HT-29 (cell line): ENCODE measurements around the gene DIPK2B. TPM values are rescaled to one million over a fixed set of nuclear protein-coding genes. Genes with fewer than 3 reads are reported as not detected.

Source experiments
- DNase-seq: peaks from one replicate; pipeline ENCODE4 v3.0.0-alpha.2; 2015; ENCODE audit warnings: low spot score
- total RNA-seq: library from RNA; depleted of rRNA; stranded (reverse); fragments of >200 nt; shearing (Covaris generic); gene quantifications from 2 replicates; pipeline ENCODE4 v1.2.3, GENCODE V29; 2014

The DIPK2B gene
- total RNA-seq, 1 experiment from 2014 or later = not detected

DNA sequence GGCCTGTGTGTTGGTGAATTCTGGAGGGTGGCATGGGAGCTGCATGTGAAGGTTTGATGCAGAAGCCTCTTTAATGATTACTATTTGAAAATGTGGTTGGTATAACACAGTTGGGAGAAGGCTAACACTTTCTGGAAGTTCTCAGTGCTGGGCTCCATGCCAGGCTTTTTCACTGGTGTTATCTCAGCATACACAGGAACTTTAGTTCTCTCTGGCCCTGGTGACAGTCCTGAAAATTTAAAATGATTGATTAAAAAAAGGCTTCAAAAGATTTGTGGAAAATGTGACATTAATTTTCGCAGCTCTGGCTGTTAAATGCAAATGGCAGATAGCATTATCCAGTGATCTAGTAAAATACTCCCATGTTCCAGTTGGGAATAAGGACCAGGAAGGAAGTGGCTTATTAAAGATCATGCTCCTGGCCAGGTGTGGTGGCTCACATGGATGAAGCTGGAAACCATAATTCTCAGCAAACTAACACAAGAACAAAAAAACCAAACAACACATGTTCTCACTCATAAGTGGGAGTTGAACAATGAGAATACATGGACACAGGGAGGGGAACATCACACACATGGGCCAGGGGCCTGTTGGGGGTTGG lies 36.6 kb downstream of the DIPK2B start:
- DNase-seq = no peak

- DNase-seq = no peak
These were observed 43.0 kb downstream of the DIPK2B start for GRCh38 chrX:45157647-45158046.

GRCh38 chrX:45154462-45154861 lies 46.2 kb downstream of the DIPK2B start:
- no peak for DNase-seq

GRCh38 chrX:45154033-45154360 lies 46.7 kb downstream of the DIPK2B start:
- no peak for DNase-seq
